Measurements from ENCODE around the gene GOLGA8T. TPM values are rescaled to one million over a fixed set of nuclear protein-coding genes. Genes with fewer than 3 reads are reported as not detected.
"Not testable (repeated sequence)": the region's sequence is repeated elsewhere in the genome, so short reads cannot be mapped to it uniquely, and the experiment has no call there.

The GOLGA8T gene, protein sequence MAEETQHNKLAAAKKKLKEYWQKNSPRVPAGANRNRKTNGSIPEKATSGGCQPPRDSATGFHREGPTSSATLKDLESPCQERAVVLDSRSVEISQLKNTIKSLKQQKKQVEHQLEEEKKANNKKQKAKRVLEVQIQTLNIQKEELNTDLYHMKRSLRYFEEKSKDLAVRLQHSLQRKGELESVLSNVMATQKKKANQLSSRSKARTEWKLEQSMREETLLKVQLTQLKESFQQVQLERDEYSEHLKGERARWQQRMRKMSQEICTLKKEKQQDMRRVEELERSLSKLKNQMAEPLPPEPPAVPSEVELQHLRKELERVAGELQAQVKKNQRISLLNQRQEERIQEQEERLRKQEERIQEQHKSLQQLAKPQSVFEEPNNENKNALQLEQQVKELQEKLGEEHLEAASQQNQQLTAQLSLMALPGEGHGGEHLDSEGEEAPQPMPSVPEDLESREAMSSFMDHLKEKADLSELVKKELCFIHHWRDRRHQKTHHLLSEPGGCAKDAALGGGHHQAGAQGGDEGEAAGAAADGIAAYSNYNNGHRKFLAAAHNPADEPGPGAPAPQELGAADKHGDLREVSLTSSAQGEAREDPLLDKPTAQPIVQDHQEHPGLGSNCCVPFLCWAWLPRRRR
- not detected in 2 replicates for total RNA-seq (2014; rRNA removed; shearing (Covaris generic))

GRCh38 chr15:30134751-30135150, at the start of gene GOLGA8T:
Gene GOLGA8T, plus strand, starts transcription at chr15:30135051. Its CDS starts 98 bp downstream, at chr15:30135149.
- not testable (repeated sequence) for DNase-seq (ENCODE audit: low spot score)

DNA sequence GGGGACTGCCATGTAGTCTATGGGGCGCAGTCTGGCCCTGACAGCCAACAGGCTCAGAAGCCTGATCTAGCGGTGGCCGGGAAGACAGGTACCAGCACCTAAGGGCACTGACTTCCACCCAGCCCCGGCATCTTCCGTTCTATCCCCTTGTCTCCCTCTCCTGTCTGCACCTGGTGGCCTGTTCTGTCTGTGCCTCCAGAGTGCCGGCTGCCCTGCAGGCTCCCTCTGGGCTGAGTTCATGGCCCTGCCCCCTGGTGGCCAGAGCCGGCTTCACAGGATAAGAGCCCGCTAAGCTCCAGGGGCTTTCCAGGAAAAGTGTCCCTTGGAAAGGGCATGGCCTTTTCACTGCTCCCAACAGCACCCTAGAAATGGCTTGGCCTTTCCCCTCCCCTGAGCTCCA, 37.0 kb upstream of the GOLGA8T start:
- DNase-seq (ENCODE audit: low spot score), result not testable (repeated sequence)

DNA sequence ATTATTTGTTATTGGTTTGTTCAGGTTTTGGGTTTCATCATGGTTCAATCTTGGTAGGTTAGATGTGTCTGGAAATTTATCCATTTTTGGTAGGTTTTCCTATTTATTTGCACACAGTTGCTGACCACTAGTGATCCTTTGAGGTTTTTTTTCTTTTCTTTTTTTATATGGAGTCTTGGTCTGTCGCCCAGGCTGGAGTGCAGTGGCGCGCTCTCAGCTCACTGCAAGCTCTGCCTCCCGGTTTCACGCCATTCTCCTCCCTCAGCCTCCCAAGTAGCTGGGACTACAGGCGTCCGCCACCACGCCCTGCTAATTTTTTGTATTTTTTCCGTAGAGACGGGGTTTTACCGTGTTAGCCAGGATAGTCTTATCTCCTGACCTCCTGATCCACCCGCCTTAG, 32.0 kb upstream of the GOLGA8T start:
- not testable (repeated sequence) for DNase-seq (ENCODE audit: low spot score)

DNA sequence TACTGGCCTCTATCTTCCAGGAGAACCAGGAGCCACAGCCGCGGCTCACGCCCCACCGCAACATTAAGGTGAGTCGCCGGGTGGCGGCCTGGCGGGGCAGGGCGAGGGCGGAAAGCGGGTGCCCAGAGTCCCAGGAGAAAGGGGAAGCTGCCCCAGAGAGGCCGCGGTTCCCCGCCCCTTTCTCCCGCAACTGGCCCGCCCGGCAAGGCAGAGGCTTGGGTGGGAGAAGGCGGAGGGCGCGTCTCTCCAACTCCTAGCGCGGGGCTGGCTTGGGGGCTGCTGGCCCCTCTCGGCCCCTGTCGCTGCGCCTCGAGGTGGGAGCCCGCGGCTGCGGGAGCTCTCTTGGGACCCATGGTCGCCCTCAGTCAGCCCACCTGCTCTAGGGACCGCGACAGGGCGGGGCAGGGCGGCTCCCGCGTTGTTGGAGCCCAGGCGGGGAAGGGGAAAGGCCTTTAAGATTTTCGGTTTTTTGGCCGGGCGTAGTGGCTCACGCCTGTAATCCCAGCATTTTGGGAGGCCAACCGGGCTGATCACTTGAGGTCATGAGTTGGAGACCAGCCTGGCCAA, 30.8 kb upstream of the GOLGA8T start:
- DNase-seq (ENCODE audit: low spot score), result not testable (repeated sequence)

- not testable (repeated sequence) for DNase-seq (ENCODE audit: low spot score)
These were observed 24.3 kb upstream of the GOLGA8T start for GRCh38 chr15:30110591-30110990.

DNA sequence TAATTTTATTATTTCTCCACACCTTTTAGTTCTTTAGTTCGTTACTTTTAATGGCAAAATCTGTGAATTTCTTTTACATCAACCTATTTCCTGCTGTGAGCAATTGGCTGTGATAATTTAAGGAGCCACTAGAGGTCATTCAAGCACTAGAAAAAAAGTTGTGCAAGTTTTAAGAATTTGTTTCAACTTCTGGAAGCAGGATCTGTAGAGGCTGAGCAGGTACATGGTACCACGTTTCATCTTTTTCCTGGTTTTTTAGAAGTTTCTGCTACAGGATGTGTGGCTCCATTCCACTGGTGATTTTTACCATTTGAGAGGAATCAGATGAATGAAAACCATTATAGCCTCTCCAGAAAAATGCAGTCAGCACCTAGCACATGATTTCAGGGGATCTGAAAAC, 4.8 kb upstream of the GOLGA8T start:
- DNase-seq (ENCODE audit: low spot score), result not testable (repeated sequence)

DNA sequence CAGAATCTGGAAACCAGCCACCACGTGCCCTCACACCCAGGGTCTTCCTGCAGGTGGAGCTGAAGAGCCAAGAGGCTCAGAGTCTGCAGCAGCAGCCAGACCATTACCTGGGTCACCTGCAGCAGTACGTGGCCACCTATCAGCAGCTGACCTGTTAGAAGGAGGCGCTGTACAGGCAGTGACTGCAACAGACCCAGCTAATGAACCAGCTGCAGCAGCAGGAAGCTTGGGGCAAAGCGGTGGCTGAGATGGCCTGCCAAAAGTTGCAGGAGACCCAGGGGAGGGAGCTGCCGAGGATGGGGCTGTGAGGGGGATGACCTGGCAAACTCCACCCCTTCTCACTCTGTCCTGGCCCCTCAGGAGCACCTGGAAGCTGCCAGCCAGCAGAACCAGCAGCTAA, 8.4 kb downstream of the GOLGA8T start:
- not testable (repeated sequence) for DNase-seq (ENCODE audit: low spot score)

DNA sequence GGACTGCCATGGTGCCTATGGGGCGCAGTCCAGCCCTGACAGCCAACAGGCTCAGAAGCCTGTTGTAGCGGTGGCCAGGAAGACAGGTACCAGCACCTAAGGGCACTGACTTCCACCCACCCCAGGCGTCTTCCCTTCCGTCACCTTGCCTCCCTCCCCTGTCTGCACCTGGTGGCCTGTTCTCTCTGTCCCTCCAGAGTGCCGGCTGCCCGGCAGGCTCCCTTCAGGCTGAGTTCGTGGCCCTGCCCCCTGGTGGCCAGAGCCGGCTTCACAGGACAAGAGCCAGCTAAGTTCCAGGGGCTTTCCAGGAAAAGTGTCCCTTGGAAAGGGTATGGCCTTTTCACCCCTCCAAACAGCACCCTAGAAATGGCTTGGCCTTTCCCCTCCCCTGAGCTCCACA, 15.0 kb downstream of the GOLGA8T start:
- DNase-seq (ENCODE audit: low spot score), result not testable (repeated sequence)

- DNase-seq (ENCODE audit: low spot score), result not testable (repeated sequence)
These were observed 27.9 kb downstream of the GOLGA8T start for GRCh38 chr15:30162479-30163357.

DNA sequence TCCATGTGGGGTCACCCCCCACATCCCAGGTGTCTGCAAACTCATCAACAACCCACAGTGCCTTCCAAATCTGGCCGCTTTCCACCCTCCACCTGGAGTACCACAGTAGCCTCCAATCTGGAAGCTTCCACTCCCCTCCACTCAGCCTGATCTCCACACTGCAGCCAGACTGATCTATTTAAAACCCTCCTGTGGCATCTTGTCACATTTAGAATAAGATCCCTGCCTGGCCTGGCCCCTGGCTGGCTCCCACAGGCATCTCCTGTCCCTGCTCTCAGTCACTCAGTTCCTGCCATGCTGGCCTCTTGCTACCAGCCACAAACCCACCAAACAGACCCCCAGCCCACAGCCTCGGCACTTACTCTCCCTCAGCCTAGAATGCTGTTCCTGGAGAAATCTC, 28.9 kb downstream of the GOLGA8T start:
- not testable (repeated sequence) for DNase-seq (ENCODE audit: low spot score)

GRCh38 chr15:30164257-30164656, 29.4 kb downstream of the GOLGA8T start:
- not testable (repeated sequence) for DNase-seq (ENCODE audit: low spot score)

GRCh38 chr15:30167403-30167802, 32.6 kb downstream of the GOLGA8T start:
- not testable (repeated sequence) for DNase-seq (ENCODE audit: low spot score)

DNA sequence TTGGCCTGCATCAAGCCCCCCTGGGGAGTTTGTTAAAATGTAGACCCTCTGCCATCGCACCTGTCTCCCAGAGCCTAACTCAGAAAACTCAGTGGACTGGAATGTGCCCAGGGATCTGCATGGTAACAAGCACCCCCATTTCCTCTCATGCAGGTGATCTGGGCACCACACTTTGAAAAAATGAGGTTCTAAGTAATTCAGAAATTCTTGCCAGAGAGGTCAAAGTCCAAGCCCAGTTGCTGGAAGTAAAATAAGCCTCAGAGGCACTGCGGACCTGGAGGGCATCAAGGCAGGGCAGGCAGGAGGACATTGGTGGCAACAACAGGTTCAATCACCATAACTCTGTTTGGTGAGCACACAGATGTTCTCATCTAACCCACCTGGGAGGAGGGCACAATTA, 33.0 kb downstream of the GOLGA8T start:
- DNase-seq (ENCODE audit: low spot score), result not testable (repeated sequence)

DNA sequence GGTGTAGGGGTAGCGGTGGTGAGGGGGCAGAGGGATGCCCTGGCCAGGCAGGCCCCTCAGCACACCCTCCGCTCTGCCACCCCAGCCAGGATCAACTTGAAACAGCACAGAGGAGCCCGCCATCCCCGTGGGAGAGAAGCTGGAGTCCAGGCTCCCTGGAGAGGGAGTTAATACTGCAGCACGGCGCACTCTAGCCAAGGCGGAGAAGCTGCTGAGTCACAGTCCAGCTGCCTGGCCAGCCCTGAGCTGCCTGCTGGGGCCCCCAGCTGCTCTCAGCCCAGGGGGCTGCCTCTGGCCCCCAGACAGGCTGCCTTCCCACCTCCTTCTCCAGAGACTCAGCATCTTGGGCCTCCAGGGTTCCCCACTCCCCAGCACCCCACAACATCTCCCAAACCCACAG, 36.6 kb downstream of the GOLGA8T start:
- DNase-seq (ENCODE audit: low spot score), result not testable (repeated sequence)

DNA sequence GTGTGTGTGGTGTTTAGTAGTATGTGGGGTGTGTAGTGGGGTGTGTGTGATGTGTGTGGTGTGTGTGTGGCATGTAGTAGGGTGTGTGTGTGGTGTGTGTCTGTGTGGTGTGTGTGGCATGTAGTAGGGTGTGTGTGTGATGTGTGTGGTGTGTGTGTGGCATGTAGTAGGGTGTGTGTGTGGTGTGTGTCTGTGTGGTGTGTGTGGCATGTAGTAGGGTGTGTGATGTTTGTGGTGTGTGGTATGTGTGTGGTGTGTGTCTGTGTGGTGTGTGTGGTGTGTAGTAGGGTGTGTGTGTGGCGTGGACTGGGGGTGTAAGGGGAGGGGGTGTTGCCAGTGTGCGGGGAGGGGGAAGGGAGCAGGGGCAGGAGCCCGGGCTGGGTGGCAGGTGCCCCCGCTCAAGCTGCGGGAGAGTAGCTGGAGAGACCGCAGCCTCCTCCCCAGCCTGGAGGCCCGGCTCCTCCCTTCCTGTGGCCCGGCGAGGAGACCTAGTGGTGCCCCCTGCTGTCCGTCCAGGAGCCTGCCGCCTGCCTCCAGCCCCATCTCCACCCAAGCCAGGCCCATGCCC, 38.3 kb downstream of the GOLGA8T start:
- not testable (repeated sequence) for DNase-seq (ENCODE audit: low spot score)

- not testable (repeated sequence) for DNase-seq (ENCODE audit: low spot score)
These were observed 40.4 kb downstream of the GOLGA8T start for GRCh38 chr15:30175291-30175690.

DNA sequence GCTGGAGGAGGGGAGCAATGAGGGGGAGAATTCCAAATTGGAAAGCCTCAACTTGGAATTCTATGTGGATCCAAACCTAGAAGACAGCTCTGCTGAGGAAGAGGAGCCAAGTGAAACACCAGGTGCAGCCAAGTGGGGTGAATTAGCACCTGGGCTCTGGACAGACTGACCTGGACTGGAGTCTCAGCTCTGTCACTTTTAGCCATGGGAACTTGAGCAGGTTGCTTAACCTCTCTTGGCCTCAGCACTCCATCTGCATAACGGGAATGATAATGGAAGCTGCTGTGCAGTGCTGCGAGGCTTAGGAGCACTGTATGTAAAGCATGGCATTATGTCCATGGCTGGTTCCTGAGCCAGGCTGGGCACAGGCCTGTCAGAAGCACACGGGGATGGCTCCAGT, 41.8 kb downstream of the GOLGA8T start:
- not testable (repeated sequence) for DNase-seq (ENCODE audit: low spot score)

DNA sequence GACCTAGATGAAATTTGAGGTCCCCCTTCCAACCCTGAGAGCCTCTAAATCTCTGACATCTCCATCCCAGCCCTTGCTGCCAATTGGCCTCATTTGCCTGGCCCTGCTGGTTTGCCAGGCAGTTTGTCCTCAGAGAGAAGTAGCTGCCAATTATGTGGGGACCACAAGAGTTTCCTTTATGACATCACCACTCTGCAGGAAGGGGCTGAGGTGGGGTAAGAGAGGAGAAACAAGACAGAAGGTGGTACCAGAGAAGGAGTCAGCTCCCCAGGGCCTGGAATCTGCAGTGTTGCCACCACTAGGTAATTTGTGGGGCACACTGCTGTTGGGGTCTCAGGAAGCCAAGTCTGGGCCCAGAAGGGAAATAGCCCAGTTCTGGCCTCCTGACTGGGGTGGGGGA, 45.0 kb downstream of the GOLGA8T start:
- not testable (repeated sequence) for DNase-seq (ENCODE audit: low spot score)

DNA sequence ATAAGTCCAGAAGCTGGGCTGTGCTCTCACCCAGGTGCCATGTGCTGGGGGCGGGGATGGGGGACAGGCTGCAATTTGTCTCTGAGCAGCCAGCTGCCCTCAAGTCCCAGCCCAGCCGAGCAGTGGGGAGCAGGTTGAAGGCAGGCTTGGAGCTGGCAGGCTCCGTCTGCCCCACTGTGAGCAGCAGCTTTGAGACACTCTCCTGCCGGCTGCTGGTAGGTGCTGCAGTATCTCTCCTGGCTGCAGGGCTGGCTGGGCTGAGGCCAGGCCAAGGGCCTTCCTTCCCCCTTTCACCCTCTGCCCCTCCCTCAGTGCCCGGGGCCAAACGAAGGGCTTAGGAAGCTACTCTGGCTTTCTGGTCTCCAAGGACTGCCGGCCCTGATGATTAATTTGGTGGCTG, 50.6 kb downstream of the GOLGA8T start:
- DNase-seq (ENCODE audit: low spot score), result not testable (repeated sequence)

DNA sequence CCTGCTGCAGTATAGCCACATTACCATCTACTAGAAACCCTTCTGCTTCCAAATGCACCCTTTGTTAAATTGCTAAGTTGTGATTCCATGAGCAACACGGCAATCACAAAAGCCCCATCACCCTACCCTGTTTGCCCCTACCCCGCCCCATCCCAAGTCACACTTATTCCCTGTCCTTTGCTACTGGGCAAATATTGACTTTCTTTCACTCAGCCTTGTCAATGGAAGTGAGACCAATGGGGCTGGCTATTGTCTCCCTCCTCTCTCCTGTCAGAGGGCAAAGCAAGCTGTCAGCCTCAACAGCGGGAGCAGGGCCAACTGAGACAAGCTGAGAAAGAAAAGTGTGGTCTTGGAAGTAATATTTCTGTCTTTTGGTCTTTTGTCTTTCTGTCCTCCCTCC, 52.6 kb downstream of the GOLGA8T start:
- not testable (repeated sequence) for DNase-seq (ENCODE audit: low spot score)

DNA sequence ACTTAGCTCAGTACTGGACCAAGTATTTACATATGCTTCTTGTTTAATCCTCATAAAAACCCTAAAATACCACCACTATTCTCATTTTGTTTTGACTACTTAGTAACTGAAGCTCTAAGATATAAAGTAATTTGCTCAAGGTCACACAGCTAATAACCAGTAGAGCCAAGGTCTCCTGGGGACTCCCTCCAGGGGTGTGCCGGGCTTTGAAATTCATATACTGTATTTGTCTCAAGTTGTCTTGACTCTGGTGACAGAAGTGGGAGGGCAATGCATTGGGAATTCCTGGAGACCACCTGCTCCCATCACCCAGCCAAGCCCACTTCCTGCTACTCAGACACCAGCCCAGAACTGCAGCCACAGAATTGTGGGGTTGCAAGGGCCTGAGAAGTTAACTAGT, 54.9 kb downstream of the GOLGA8T start:
- not testable (repeated sequence) for DNase-seq (ENCODE audit: low spot score)

Data from HT-29 (cell line).